HEK293 (cell line): Measurements from ENCODE around the gene SLC2A11.

Experiments
- CTCF ChIA-PET: fragments of 350-600 bp; formaldehyde crosslinking; extraction: SDS; loops from one replicate; lab custom pipeline; 2021; ENCODE audit warnings: antibody characterized with exemption; lab: Yijun Ruan, JAX
- POLR2A ChIA-PET: fragments of 300-600 bp; formaldehyde crosslinking; extraction: SDS; loops from one replicate; lab custom pipeline; 2020; ENCODE audit warnings: antibody characterized with exemption, inconsistent platforms; lab: Yijun Ruan, JAX
- H3K27ac ChIP-seq: fragments of 200-500 bp; sonication (Bioruptor generic); 2 replicates; pipeline ENCODE4 v1.5.1; 2014; ENCODE audit warnings: low read depth, low read length, control low read depth, inconsistent platforms; ENCODE audit errors: extremely low read depth
- H3K36me3 ChIP-seq, 2 experiments: fragments of 200-500 bp in 1 of 2; sonication (Bioruptor generic) in 1 of 2; 1 replicate in 1 of 2; 2 replicates in 1 of 2; pipeline ENCODE4 v1.5.1; 2014 to 2017; ENCODE audit warnings: inconsistent platforms in 2 of 2, low read length in 2 of 2; ENCODE audit not compliant: control insufficient read depth in 2 of 2, insufficient read depth in 1 of 2
- H3K4me1 ChIP-seq: fragments of 200-500 bp; sonication (Bioruptor generic); 2 replicates; pipeline ENCODE4 v1.5.1; 2014; ENCODE audit warnings: mild to moderate bottlenecking, low read length, inconsistent platforms; ENCODE audit not compliant: control insufficient read depth, insufficient read depth
- H3K4me3 ChIP-seq: 2 replicates; pipeline ENCODE4 v1.5.1; 2011; ENCODE audit warnings: low read depth, mild to moderate bottlenecking, control low read depth, low read length, moderate library complexity
- H3K9me3 ChIP-seq: fragments of 200-500 bp; sonication (Bioruptor generic); 2 replicates; pipeline ENCODE4 v1.5.1; 2014; ENCODE audit warnings: low read depth, low read length, inconsistent platforms; ENCODE audit not compliant: control insufficient read depth, insufficient read depth
- BCL11A ChIP-seq: fragments of 450-650 bp; formaldehyde crosslinking; IDR thresholded peaks from 2 replicates; pipeline ENCODE4 v1.5.1; 2016; ENCODE audit warnings: low read depth, missing biosample characterization, missing genetic modification characterization
- GLI4 ChIP-seq: fragments of 450-650 bp; formaldehyde crosslinking; IDR thresholded peaks from 2 replicates; pipeline ENCODE4 v1.5.1; 2016; ENCODE audit warnings: missing biosample characterization, missing genetic modification characterization
- GLIS1 ChIP-seq: fragments of 450-650 bp; formaldehyde crosslinking; IDR thresholded peaks from 2 replicates; pipeline ENCODE4 v1.5.1; 2016; ENCODE audit warnings: missing biosample characterization, missing genetic modification characterization
- KLF10 ChIP-seq: fragments of 450-650 bp; IDR thresholded peaks from 2 replicates; pipeline ENCODE4 v1.5.1; 2018; ENCODE audit warnings: missing biosample characterization, mild to moderate bottlenecking, missing genetic modification characterization
- KLF17 ChIP-seq: fragments of 450-650 bp; formaldehyde crosslinking; IDR thresholded peaks from 2 replicates; pipeline ENCODE4 v1.5.1; 2016; ENCODE audit warnings: missing biosample characterization, missing genetic modification characterization
- PRDM1 ChIP-seq: fragments of 450-650 bp; formaldehyde crosslinking; IDR thresholded peaks from 2 replicates; pipeline ENCODE4; 2016; ENCODE audit warnings: missing biosample characterization, missing genetic modification characterization
- TCF7L2 ChIP-seq: IDR thresholded peaks from 2 replicates; pipeline ENCODE4 v1.6.1; 2011; ENCODE audit warnings: low read depth, mild to moderate bottlenecking, inconsistent platforms, low read length, moderate library complexity, borderline replicate concordance
- YY2 ChIP-seq: fragments of 450-650 bp; formaldehyde crosslinking; IDR thresholded peaks from 2 replicates; pipeline ENCODE4 v1.5.1; 2016; ENCODE audit warnings: missing biosample characterization, missing genetic modification characterization
- ZBTB21 ChIP-seq: fragments of 450-650 bp; formaldehyde crosslinking; IDR thresholded peaks from 2 replicates; pipeline ENCODE4 v1.5.1; 2017; ENCODE audit warnings: missing biosample characterization, missing genetic modification characterization
- ZBTB44 ChIP-seq: fragments of 450-650 bp; IDR thresholded peaks from 2 replicates; pipeline ENCODE4 v1.5.1; 2018; ENCODE audit warnings: missing biosample characterization, mild to moderate bottlenecking, missing genetic modification characterization
- ZBTB6 ChIP-seq: fragments of 450-650 bp; formaldehyde crosslinking; IDR thresholded peaks from 2 replicates; pipeline ENCODE4 v1.5.1; 2017; ENCODE audit warnings: missing biosample characterization, missing genetic modification characterization
- ZEB2 ChIP-seq: fragments of 450-650 bp; formaldehyde crosslinking; IDR thresholded peaks from 2 replicates; pipeline ENCODE4 v1.5.1; 2016; ENCODE audit warnings: missing biosample characterization, missing genetic modification characterization
- ZFP37 ChIP-seq: fragments of 450-650 bp; formaldehyde crosslinking; IDR thresholded peaks from 2 replicates; pipeline ENCODE4 v1.5.1; 2016; ENCODE audit warnings: missing biosample characterization, missing genetic modification characterization
- ZIC2 ChIP-seq: fragments of 450-650 bp; formaldehyde crosslinking; IDR thresholded peaks from 2 replicates; pipeline ENCODE4 v1.5.1; 2016; ENCODE audit warnings: missing biosample characterization, missing genetic modification characterization
- ZNF138 ChIP-seq: fragments of 450-650 bp; formaldehyde crosslinking; IDR thresholded peaks from 2 replicates; pipeline ENCODE4 v1.5.1; 2016; ENCODE audit warnings: missing biosample characterization, missing genetic modification characterization, borderline replicate concordance
- ZNF155 ChIP-seq: fragments of 450-650 bp; formaldehyde crosslinking; IDR thresholded peaks from 2 replicates; pipeline ENCODE4 v1.5.1; 2016; ENCODE audit warnings: missing biosample characterization, missing genetic modification characterization
- ZNF184 ChIP-seq: fragments of 450-650 bp; IDR thresholded peaks from 2 replicates; pipeline ENCODE4 v1.5.1; 2018; ENCODE audit warnings: missing biosample characterization, mild to moderate bottlenecking, missing genetic modification characterization
- ZNF239 ChIP-seq: fragments of 450-650 bp; formaldehyde crosslinking; IDR thresholded peaks from 2 replicates; pipeline ENCODE4 v1.5.1; 2016; ENCODE audit warnings: missing biosample characterization, missing genetic modification characterization
- ZNF274 ChIP-seq, 2 experiments: fragments of 200-500 bp in 1 of 2; fragments of 450-650 bp in 1 of 2; sonication (Bioruptor generic) in 1 of 2; formaldehyde crosslinking in 1 of 2; IDR thresholded peaks; 2 replicates each; pipeline versions ENCODE4 v1.5.1 to v1.6.1; 2014 to 2016; ENCODE audit warnings: borderline replicate concordance in 1 of 2, inconsistent platforms in 1 of 2, low read length in 1 of 2, missing biosample characterization in 1 of 2, missing genetic modification characterization in 1 of 2
- ZNF544 ChIP-seq: fragments of 450-650 bp; formaldehyde crosslinking; IDR thresholded peaks from 2 replicates; pipeline ENCODE4 v1.5.0; 2017; ENCODE audit warnings: missing biosample characterization, missing genetic modification characterization
- ZNF558 ChIP-seq: fragments of 450-650 bp; formaldehyde crosslinking; IDR thresholded peaks from 2 replicates; pipeline ENCODE4 v1.5.1; 2016; ENCODE audit warnings: missing biosample characterization, missing genetic modification characterization
- ZNF560 ChIP-seq: fragments of 450-650 bp; formaldehyde crosslinking; IDR thresholded peaks from 2 replicates; pipeline ENCODE4 v1.5.1; 2017; ENCODE audit warnings: missing biosample characterization, missing genetic modification characterization, borderline replicate concordance
- ZNF561 ChIP-seq: fragments of 450-650 bp; IDR thresholded peaks from 2 replicates; pipeline ENCODE4 v1.5.1; 2018; ENCODE audit warnings: missing biosample characterization, missing genetic modification characterization, borderline replicate concordance
- ZNF571 ChIP-seq: fragments of 450-650 bp; formaldehyde crosslinking; IDR thresholded peaks from 2 replicates; pipeline ENCODE4 v1.5.0; 2017; ENCODE audit warnings: missing biosample characterization, missing genetic modification characterization
- ZNF639 ChIP-seq: fragments of 450-650 bp; formaldehyde crosslinking; IDR thresholded peaks from 2 replicates; pipeline ENCODE4 v1.5.1; 2016; ENCODE audit warnings: missing biosample characterization, missing genetic modification characterization
- ZNF645 ChIP-seq: fragments of 450-650 bp; formaldehyde crosslinking; IDR thresholded peaks from 2 replicates; pipeline ENCODE4; 2016; ENCODE audit warnings: missing biosample characterization, missing genetic modification characterization
- ZNF670 ChIP-seq: fragments of 450-650 bp; formaldehyde crosslinking; IDR thresholded peaks from 2 replicates; pipeline ENCODE4 v1.5.1; 2016; ENCODE audit warnings: missing biosample characterization, missing genetic modification characterization, low read depth
- ZNF768 ChIP-seq: fragments of 450-650 bp; formaldehyde crosslinking; IDR thresholded peaks from 2 replicates; pipeline ENCODE4 v1.5.1; 2018; ENCODE audit warnings: missing biosample characterization, mild to moderate bottlenecking, missing genetic modification characterization
- ZNF776 ChIP-seq: fragments of 450-650 bp; formaldehyde crosslinking; IDR thresholded peaks from 2 replicates; pipeline ENCODE4 v1.5.0; 2017; ENCODE audit warnings: missing biosample characterization, missing genetic modification characterization, borderline replicate concordance
- ZNF777 ChIP-seq: fragments of 450-650 bp; formaldehyde crosslinking; IDR thresholded peaks from 2 replicates; pipeline ENCODE4 v1.5.1; 2017; ENCODE audit warnings: missing biosample characterization, missing genetic modification characterization, borderline replicate concordance

SLC2A11 gene

GRCh38 chr22:23838681-23839468 lies 18.8 kb upstream of the SLC2A11 start, which contains the start of gene DERL3 (continued):
- TF ChIP-seq PRDM1: peak; percentile 90
- TF ChIP-seq ZFP37 (tag by site-specific recombination): no peak
- TF ChIP-seq ZNF560 (tag by site-specific recombination): no peak
- TF ChIP-seq YY2 (tag by site-specific recombination): peak; percentile 65; the same call in 1 of the 2 replicates
- no peak for TF ChIP-seq ZNF138 (tag by site-specific recombination)
- peak; percentile 57 for TF ChIP-seq KLF17
- TF ChIP-seq ZNF239 (tag by site-specific recombination): no peak
- no peak for TF ChIP-seq ZNF670 (tag by site-specific recombination)
- TF ChIP-seq ZIC2 (tag by site-specific recombination): no peak
- peak; percentile 76 for TF ChIP-seq KLF10 (tag by site-specific recombination)
- TF ChIP-seq ZNF184 (tag by site-specific recombination): no peak
- peak; percentile 82 for TF ChIP-seq ZNF561
- TF ChIP-seq TCF7L2: no peak
- TF ChIP-seq GLIS1 (tag by site-specific recombination): peak; percentile 44; the same call in 1 of the 2 replicates
- no peak for TF ChIP-seq ZNF558 (tag by site-specific recombination)
- TF ChIP-seq ZNF639 (tag by site-specific recombination): no peak
- TF ChIP-seq ZNF155 (tag by site-specific recombination): no peak
- no peak for TF ChIP-seq ZNF645 (tag by site-specific recombination)
- no peak for TF ChIP-seq ZNF571 (tag by site-specific recombination)
- TF ChIP-seq ZNF776 (tag by site-specific recombination): no peak
- TF ChIP-seq ZBTB6 (tag by site-specific recombination): no peak
- TF ChIP-seq, all 188 proteins: peak for 30

- POLR2A ChIA-PET: interaction anchor here (0.6 kb wide), 1 partner anchor 34 kb away, joined by 3 read pairs; no protein-coding TSS in a partner anchor
- Histone ChIP-seq H3K27ac (no peak overlapping the region), H3K4me1 (no peaks in the 10 kb centered on the region), H3K4me3 (no peak overlapping the region), H3K9me3 (no peaks in the 10 kb centered on the region), H3K36me3 (peaks cover 0 to 26% of the 10 kb centered on the region in 2 experiments; a peak in 1 of 3 replicates)
- CTCF ChIA-PET: interaction anchor here (0.6 to 1.6 kb wide), 2 partner anchors 10 to 250 kb away, joined by 5 to 6 read pairs; no protein-coding TSS in a partner anchor
- TF ChIP-seq ZNF274 (IDR thresholded peaks at IDR 0.05; ENCODE audit: low read length): no peak
- TF ChIP-seq ZNF274 (tag by site-specific recombination; IDR thresholded peaks at IDR 0.05; ENCODE audit: borderline replicate concordance): no peak
- TF ChIP-seq ZNF544 (tag by site-specific recombination): no peak
- TF ChIP-seq ZNF639 (tag by site-specific recombination): no peak
- TF ChIP-seq BCL11A (tag by site-specific recombination): no peak
- no peak for TF ChIP-seq ZBTB21
- TF ChIP-seq ZEB2 (tag by site-specific recombination): no peak
- TF ChIP-seq KLF10 (tag by site-specific recombination): no peak
- TF ChIP-seq GLI4 (tag by site-specific recombination): no peak
- no peak for TF ChIP-seq ZNF777 (tag by site-specific recombination)
- no peak for TF ChIP-seq ZNF768 (tag by site-specific recombination)
- TF ChIP-seq ZBTB44 (tag by site-specific recombination): no peak
Measured at GRCh38 chr22:23840026-23840425, 17.6 kb upstream of the SLC2A11 start.
